KOPT-K1 (cell line): ENCODE data around the gene CTSO.
"Not testable (repeated sequence)": the region's sequence is repeated elsewhere in the genome, so short reads cannot be mapped to it uniquely, and the experiment has no call there.

Experiments
- H3K27ac ChIP-seq: fragments of 200-600 bp; sonication (generic); 2 replicates; pipeline ENCODE4 v1.5.1; 2016; ENCODE audit warnings: antibody characterized with exemption, mild to moderate bottlenecking, low read depth, low read length; ENCODE audit not compliant: poor library complexity, severe bottlenecking
- H3K36me3 ChIP-seq: fragments of 200-600 bp; sonication (generic); 2 replicates; pipeline ENCODE4 v1.5.1; 2017; ENCODE audit warnings: antibody characterized with exemption, mild to moderate bottlenecking, low read length, moderate library complexity; ENCODE audit not compliant: insufficient read depth
- H3K9me3 ChIP-seq: fragments of 200-600 bp; sonication (generic); 2 replicates; pipeline ENCODE4 v1.5.1; 2017; ENCODE audit warnings: antibody characterized with exemption, low read length, mild to moderate bottlenecking; ENCODE audit not compliant: insufficient read depth, poor library complexity, severe bottlenecking

The CTSO gene

DNA sequence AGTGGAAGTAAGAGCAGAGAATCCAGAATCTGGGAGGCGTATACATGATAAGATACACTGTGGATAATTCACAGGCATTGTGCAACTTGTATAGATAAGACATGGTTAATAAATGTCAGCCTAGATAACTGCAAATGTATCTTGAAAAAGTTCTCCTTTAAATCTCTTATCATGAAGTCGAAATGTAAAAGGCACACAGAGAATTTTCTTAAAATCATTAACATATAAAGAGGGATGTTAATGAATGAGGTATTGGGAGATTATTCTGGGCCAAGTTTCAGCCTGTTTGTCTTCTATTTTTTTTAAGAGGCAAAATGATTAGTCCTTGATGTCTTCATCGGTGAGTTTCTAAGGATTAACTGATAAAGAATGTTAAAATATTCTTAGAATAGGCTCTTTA lies 49.3 kb downstream of the CTSO start:
- no peaks in the 10 kb centered on the region for H3K36me3 ChIP-seq
- H3K9me3 ChIP-seq, result no peaks in the 10 kb centered on the region
- no peak overlapping the region for H3K27ac ChIP-seq

DNA sequence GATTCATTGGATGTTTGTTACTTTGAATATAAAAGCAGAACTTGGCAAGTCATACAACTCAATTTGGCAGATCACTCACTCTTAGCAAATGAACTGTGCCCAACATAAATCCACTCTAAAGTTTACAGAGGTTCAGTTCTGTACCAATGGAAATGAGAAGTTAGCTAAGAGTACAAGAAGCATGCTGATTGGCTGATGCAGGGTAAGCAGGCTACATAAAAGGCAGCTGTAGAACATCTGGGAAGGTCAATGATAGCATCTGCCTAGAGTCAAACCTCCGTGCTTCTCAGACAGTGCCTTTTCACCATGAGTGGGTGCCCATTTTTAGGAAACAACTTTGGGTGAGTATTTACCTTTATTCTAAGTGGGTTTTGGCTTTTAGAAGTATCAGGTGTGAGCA lies 50.2 kb downstream of the CTSO start, which contains the start of gene TDO2:
Gene TDO2 (plus strand): TSS at position 244 of the 400 bp plus-strand sequence. CDS start 63 bp downstream, at position 307.
- Histone ChIP-seq H3K27ac (no peak within 1 kb of the TSS), H3K36me3 (no peaks in the 10 kb centered on the region), H3K9me3 (no peaks in the 10 kb centered on the region)

DNA sequence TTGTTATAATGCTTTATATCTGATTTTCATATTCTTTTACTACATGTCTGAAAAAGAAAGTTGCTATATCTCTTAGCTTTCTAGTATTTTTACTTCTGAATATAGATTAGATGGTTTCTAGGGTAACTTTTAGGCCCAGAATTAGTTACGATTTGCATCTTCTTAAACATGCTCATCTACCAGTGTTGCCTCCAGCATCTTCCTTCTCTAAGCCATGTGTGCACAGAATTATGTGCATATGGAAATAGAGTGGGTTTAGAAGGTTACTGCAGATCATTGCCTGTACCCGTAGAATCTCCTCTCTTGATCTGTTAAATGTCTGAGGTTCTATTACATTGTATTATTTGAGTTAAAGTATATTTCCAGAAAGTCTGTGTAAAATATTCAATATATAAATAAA lies 52.7 kb downstream of the CTSO start:
- Histone ChIP-seq H3K27ac (no peak overlapping the region), H3K9me3 (no peaks in the 10 kb centered on the region), H3K36me3 (no peaks in the 10 kb centered on the region)

- H3K9me3 ChIP-seq, result no peaks in the 10 kb centered on the region
- H3K27ac ChIP-seq, result no peak overlapping the region
- no peaks in the 10 kb centered on the region for H3K36me3 ChIP-seq
Measured at GRCh38 chr4:155900381-155900780, 53.3 kb downstream of the CTSO start.

DNA sequence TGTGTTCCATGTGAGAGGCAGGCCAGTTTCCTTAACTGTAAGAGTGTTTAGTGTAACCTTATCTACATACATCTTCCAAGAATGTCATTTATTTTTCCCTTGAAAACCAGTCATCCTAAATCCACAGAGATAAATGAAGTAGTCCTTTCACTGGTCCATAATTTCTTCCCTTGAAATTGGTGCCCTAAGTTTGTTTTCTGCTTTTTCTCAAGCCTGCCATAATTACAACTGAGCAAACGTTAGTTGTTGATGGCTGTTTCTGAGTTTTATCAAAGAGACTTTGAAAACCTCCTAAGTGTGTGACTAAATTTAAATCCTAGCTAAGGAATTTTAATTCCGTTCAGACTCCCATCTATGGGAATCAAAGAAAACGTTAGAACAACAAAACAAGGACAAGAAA lies 53.8 kb downstream of the CTSO start:
- Histone ChIP-seq H3K36me3 (no peaks in the 10 kb centered on the region), H3K9me3 (no peaks in the 10 kb centered on the region), H3K27ac (no peak overlapping the region)

- H3K27ac ChIP-seq, H3K36me3 ChIP-seq, H3K9me3 ChIP-seq: not testable (repeated sequence)
Measured at GRCh38 chr4:155898371-155898770, 55.3 kb downstream of the CTSO start.

GRCh38 chr4:155891058-155891457 lies 62.6 kb downstream of the CTSO start:
- H3K36me3 ChIP-seq, result no peaks in the 10 kb centered on the region
- no peak overlapping the region for H3K27ac ChIP-seq
- H3K9me3 ChIP-seq, result no peaks in the 10 kb centered on the region

DNA sequence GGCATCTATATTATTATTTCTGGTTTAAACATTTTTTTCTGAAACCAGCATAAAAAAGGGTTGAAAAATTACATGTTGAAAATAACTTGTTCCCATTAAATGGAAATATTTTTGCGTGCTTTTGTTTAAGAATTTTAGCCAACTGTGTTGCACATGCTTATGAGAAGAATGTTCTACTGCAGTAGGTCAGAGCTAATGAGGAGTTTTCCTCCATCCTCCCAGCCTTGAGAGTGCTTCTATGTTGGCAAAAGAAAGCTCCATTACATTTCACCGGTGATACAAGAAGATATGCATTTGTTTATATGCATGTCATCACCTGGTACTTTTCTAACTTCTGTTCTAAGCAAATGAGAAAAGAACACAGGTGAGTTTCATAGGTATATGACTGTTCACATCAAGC lies 63.7 kb downstream of the CTSO start:
- Histone ChIP-seq H3K27ac (no peak overlapping the region), H3K36me3 (no peaks in the 10 kb centered on the region)

GRCh38 chr4:155889031-155889793 lies 64.5 kb downstream of the CTSO start:
- Histone ChIP-seq H3K27ac (no peak overlapping the region), H3K9me3 (no peaks in the 10 kb centered on the region), H3K36me3 (no peaks in the 10 kb centered on the region)

More for the DNA sequence above, 63.7 kb downstream of the CTSO start:
- no peaks in the 10 kb centered on the region for H3K9me3 ChIP-seq

DNA sequence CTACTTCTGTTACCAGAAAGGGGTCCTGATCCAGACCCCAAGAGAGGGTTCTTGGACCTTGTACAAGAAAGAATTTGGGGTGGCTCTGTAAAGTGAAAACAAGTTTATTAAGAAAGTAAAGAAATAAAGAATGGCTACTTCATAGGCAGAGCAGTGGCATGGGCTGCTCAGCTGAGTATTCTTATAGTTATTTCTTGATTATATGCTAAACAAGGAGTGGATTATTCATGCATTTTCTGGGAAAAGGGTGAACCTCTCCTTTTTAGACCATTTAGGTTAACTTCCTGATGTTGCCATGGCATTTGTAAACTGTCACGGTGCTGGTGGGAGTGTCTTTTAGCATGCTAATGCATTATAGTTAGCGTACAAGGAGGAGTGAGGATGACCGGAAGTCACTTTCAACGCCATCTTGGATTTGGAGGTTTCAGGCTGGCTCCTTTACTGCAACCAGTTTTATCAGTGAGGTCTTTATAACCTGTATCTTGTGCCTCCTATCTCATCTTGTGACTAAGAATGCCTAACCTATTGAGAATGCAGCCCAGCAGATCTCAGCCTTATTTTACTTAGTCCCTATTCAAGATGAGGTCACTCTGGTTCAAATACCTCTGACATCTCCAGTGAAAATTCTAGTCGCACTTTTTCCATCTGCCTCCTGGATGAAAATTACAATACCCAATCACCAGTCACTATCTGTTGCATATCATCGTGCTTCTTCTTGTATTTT lies 65.7 kb downstream of the CTSO start:
- Histone ChIP-seq H3K9me3 (no peaks in the 10 kb centered on the region), H3K36me3 (no peaks in the 10 kb centered on the region), H3K27ac (no peak overlapping the region)

GRCh38 chr4:155887045-155887444 lies 66.6 kb downstream of the CTSO start:
- no peaks in the 10 kb centered on the region for H3K36me3 ChIP-seq
- H3K27ac ChIP-seq, result no peak overlapping the region
- H3K9me3 ChIP-seq, result no peaks in the 10 kb centered on the region

DNA sequence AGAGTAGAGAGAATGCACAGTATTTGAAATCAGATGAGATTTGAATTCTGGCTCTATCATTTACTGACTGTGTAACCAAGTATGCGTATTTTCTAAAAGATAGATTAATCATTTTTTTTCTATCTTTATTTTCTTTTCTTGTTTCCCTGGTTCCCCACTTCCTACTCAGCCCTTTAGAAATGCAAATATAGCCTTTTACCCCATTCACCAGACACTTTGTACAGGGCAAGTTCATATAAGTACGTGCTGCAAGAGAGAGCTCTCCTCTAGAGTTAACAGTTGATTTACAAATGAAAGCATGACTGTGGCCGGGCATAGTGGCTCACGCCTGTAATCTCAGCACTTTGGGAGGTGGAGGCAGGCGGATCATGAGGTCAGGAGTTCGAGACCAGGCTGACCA lies 68.0 kb downstream of the CTSO start:
- H3K9me3 ChIP-seq, result no peaks in the 10 kb centered on the region
- H3K27ac ChIP-seq, result no peak overlapping the region
- no peaks in the 10 kb centered on the region for H3K36me3 ChIP-seq

DNA sequence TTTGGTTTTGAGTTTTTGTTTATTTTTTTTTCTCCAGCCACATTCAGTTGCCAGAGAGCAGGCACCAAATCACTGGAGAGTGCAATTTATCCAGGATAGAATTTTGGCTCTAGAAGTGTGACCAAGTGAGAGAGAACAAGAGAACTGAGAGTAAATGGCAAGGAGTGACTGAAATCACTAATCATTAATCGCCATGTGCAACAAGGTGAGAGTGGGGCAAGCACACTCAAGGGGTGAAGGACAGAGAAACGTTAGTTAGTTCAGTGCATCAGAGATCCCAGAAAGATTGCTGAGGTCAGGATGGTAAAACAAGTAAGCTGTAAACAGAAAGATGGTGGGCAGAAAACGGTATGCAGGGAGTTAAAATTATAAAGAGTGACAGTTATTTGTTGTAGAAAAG lies 69.8 kb downstream of the CTSO start:
- Histone ChIP-seq H3K9me3 (no peaks in the 10 kb centered on the region), H3K36me3 (no peaks in the 10 kb centered on the region)

DNA sequence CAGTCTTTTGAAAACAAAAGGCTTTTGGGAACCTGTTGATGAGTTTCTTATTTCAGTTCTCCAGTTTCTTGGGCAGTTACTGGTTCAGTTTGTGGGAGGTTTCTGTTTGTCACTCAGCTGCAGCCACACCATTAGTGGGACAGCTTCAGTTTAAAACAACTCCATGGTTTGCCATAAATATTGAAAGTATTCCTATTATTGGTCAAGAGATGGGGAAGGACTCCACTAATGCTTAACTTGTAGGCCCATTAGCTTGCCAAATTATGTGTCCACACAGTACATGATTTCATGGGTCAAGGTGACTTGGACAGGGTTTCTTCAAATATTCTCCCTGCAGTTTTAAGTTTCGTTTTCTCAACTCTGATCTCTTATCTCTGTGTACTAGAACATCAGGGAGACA lies 72.1 kb downstream of the CTSO start:
- H3K27ac ChIP-seq, result no peak overlapping the region
- no peaks in the 10 kb centered on the region for H3K9me3 ChIP-seq
- H3K36me3 ChIP-seq, result no peaks in the 10 kb centered on the region

More for the DNA sequence above, 69.8 kb downstream of the CTSO start:
- no peak overlapping the region for H3K27ac ChIP-seq

DNA sequence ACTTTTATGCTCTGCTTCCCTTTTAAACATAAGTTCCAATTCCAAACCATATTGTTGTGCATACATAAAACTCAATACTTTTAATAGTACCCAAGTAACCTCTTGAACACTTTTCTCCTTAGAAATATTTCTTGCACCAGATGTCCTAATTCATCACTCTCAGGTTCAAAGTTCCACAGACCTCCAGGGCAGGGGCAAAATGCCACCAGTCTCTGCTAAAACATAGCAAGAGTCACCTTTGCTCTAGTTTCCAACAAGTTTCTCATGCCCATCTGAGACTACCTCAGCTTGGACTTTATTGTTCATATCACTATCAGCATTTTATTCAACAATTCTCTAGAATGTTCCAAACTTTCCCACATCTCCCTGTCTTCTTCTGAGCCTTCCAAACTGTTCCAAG lies 73.9 kb downstream of the CTSO start:
- Histone ChIP-seq H3K9me3 (peaks cover 7% of the 10 kb centered on the region), H3K27ac (no peak overlapping the region), H3K36me3 (no peaks in the 10 kb centered on the region)

- peaks cover 7% of the 10 kb centered on the region for H3K9me3 ChIP-seq
- H3K36me3 ChIP-seq, result no peaks in the 10 kb centered on the region
- no peak overlapping the region for H3K27ac ChIP-seq
Measured at GRCh38 chr4:155878611-155879010, 75.1 kb downstream of the CTSO start.
